Esophagus squamous epithelium (tissue), 5 donors: Measurements from ENCODE around the gene DLX5. TPM values are rescaled to one million over a fixed set of nuclear protein-coding genes. Genes with fewer than 3 reads are reported as not detected.

Experiments
- DNase-seq: peaks from one replicate; lab custom pipeline; 2025; lab: John Stamatoyannopoulos, UW
- H3K27ac ChIP-seq, 4 donors: fragments of 200-600 bp; sonication (generic); one replicate each; pipeline ENCODE4 v1.5.1; 2016 to 2019; ENCODE audit warnings: mild to moderate bottlenecking in 1 of 4
- H3K27me3 ChIP-seq, 4 donors: fragments of 200-600 bp; sonication (generic); 1 replicate in 3 of 4; 2 replicates in 1 of 4; pipeline versions ENCODE4 v1.5.1 to v1.6.0; 2017 to 2021; ENCODE audit warnings: antibody characterized with exemption in 1 of 4
- H3K36me3 ChIP-seq, 3 donors: fragments of 200-600 bp; sonication (generic); one replicate each; pipeline ENCODE4 v1.5.1; 2016 to 2019
- H3K4me1 ChIP-seq, 3 donors: fragments of 200-600 bp; sonication (generic); one replicate each; pipeline ENCODE4 v1.5.1; 2017 to 2019
- H3K4me3 ChIP-seq, 4 donors: fragments of 200-600 bp; sonication (generic); 1 replicate in 3 of 4; 2 replicates in 1 of 4; pipeline ENCODE4 v1.5.1; 2016 to 2019; ENCODE audit warnings: mild to moderate bottlenecking in 2 of 4, moderate library complexity in 1 of 4
- H3K9me3 ChIP-seq, 3 donors: fragments of 200-600 bp; sonication (generic); one replicate each; pipeline ENCODE4 v1.5.1; 2016 to 2019
- POLR2A ChIP-seq, 4 donors: fragments of 450-650 bp; IDR thresholded peaks; one replicate each; pipeline ENCODE4 v1.6.1; 2017; ENCODE audit warnings: antibody characterized with exemption in 4 of 4, mild to moderate bottlenecking in 4 of 4, moderate library complexity in 3 of 4
- WGBS, 2 donors: methylation state at CpG; one replicate each; pipeline ENCODE4 v1.1.5; 2018; 5-methylcytosine and 5-hydroxymethylcytosine counted together
- intact Hi-C: fragments of 100-400 bp; cut with DNase I; formaldehyde crosslinking; loops from one replicate; pipeline ENCODE4 v1.15.0; 2022
- total RNA-seq, 4 donors: library from RNA; depleted of rRNA; stranded (reverse); fragments of >200 nt; gene quantifications; one replicate each; pipeline ENCODE4 v1.1.0, GENCODE V29; 2016
- TF ChIP-seq, protein P1 (sequence below), 6 experiments: fragments of 450-650 bp in 4 of 6; fragments of 200-600 bp in 2 of 6; sonication (generic) in 2 of 6; IDR thresholded peaks; one replicate each; pipeline ENCODE4 v1.5.1; 2016 to 2019; ENCODE audit warnings: antibody characterized with exemption in 6 of 6, mild to moderate bottlenecking in 4 of 6, moderate library complexity in 4 of 6
- donor health status: DM: yes; HTN: yes; CAD: no.

Gene DLX5
- total RNA-seq, 4 donors from 2014 or later, result 1.3 to 1.8 (median 1.7) TPM; not detected in 1

DNA sequence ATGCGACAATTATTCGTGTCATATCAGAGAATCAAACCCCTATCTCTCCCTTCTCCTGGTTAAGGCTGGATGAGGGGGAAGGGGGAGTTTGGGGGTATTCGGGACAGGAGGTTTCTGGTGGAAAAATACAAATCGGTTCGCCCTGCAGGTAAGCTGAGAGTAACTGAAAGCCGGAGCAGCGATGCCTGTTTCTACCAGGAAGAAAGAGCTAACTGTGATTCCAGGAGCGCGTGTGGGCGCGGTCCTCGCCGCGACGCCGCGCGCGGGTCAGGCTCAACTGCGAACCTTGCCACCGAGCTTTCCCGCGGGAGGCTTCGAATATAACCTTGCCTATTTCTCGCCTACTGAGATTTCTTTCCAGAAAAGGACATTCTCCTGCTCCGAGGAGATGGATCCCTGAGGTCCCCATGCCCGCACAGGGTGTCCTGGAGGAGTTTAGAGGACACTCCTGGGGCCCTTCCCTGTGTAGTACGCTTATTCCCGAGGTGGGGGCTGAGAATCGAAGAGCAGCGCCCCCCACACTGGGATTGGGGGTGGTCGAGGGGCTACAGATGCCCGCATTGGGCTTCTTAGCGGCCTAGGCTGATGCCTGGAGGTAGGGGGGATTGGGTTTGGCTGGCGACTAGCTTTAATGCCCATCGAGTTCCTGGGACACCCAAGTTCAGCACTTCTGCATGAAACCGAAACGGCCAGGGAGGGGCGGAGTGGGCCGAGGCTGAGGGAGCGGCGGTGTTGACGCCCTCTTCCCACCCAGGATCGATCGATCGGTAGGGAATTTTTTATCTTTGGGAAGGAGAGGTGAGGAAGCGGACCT, 32.2 kb downstream of the DLX5 start:
- Histone ChIP-seq H3K4me1 (peaks cover 0 to 21% (median 0%) of the 10 kb centered on the region in 3 donors), H3K9me3 (peaks cover 0 to 5% (median 5%) of the 10 kb centered on the region in 3 donors), H3K27me3 (peaks cover 16 to 100% (median 43%) of the 10 kb centered on the region in 4 donors), H3K27ac (no peak overlapping the region), H3K36me3 (no peaks in the 10 kb centered on the region), H3K4me3 (peak overlapping the region in 1 of 4 donors; percentile 26)
- no peak for TF ChIP-seq POLR2A (IDR thresholded peaks at IDR 0.05)
- TF ChIP-seq, protein P1, sequence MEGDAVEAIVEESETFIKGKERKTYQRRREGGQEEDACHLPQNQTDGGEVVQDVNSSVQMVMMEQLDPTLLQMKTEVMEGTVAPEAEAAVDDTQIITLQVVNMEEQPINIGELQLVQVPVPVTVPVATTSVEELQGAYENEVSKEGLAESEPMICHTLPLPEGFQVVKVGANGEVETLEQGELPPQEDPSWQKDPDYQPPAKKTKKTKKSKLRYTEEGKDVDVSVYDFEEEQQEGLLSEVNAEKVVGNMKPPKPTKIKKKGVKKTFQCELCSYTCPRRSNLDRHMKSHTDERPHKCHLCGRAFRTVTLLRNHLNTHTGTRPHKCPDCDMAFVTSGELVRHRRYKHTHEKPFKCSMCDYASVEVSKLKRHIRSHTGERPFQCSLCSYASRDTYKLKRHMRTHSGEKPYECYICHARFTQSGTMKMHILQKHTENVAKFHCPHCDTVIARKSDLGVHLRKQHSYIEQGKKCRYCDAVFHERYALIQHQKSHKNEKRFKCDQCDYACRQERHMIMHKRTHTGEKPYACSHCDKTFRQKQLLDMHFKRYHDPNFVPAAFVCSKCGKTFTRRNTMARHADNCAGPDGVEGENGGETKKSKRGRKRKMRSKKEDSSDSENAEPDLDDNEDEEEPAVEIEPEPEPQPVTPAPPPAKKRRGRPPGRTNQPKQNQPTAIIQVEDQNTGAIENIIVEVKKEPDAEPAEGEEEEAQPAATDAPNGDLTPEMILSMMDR (IDR thresholded peaks at IDR 0.05), result no peak
- no peak for DNase-seq
- intact Hi-C loops, result no loop called here
- 27 to 31% methylated on average over 24 to 36 of the region's 47 CpGs for WGBS, 2 donors

DNA sequence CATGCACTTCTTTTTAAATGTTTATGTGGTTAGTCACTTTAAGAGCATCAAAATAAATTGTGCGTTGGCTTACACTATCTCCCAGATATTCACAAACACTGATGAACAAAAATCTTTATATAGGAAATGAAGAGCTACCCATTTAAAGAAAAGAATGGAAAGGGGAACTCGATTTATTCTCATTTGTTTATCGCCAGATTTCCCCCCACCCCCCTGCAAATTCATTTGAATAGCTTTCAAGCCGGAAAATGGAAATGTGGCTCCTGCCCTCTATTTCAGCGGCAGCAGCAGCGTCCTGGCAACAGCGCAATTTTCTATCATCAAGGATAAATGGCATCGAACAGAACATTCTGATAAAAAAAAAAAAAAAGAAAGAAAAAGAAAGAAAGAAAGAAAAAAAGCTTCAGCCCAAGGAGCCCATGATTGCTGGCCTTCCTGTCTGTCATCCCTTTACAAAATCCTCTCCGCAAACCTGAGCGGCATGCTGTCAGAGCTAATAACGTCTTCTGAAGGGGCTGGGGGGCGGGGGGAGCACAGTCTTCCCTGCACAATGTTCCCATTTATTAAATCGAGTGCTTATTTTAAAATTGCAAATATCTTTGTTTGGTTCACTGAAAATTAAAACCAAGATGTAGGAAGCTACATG, 33.0 kb downstream of the DLX5 start:
- H3K4me3 ChIP-seq, result no peak overlapping the region
- no peak for TF ChIP-seq POLR2A (IDR thresholded peaks at IDR 0.05)
- TF ChIP-seq, protein P1 (IDR thresholded peaks at IDR 0.05), result no peak
- DNase-seq, result no peak
- intact Hi-C loops, result no loop called here
- H3K36me3 ChIP-seq, result no peaks in the 10 kb centered on the region
- WGBS, 2 donors, result 21 to 25% methylated on average over 13 of the region's 13 CpGs
- peaks cover 0 to 5% (median 5%) of the 10 kb centered on the region in 3 donors for H3K9me3 ChIP-seq
- H3K27me3 ChIP-seq, result peaks cover 16 to 100% (median 37%) of the 10 kb centered on the region in 4 donors
- no peak overlapping the region for H3K27ac ChIP-seq
- H3K4me1 ChIP-seq, result peaks cover 0 to 16% (median 0%) of the 10 kb centered on the region in 3 donors

DNA sequence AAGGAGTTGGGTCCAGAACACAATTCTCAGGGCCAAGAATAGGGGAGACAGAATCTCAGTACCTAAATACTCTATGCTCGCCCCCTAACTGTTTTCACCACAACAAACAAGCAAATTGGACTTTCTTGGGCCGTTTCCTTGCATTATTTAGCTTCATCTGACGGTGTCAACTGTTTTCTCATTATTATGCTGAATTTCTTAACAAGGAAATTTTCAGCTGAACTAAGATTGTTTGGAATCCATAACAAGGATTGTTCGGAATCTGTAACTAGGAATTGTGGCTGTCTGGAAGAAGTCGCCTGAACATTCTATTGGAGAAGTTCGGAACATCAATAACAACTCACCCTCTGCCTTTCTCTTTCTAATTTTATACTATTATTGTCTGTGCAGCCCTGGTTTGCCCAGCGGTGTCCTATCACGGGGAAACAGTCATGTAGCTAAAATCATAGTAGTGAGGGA, 34.7 kb downstream of the DLX5 start:
- H3K27me3 ChIP-seq, result peaks cover 10 to 100% (median 27%) of the 10 kb centered on the region in 4 donors
- TF ChIP-seq, protein P1 (IDR thresholded peaks at IDR 0.05), result no peak
- no peak for TF ChIP-seq POLR2A (IDR thresholded peaks at IDR 0.05)
- peaks cover 0 to 14% (median 0%) of the 10 kb centered on the region in 3 donors for H3K4me1 ChIP-seq
- no peak overlapping the region for H3K27ac ChIP-seq
- DNase-seq, result no peak
- no peaks in the 10 kb centered on the region for H3K36me3 ChIP-seq
- WGBS, 2 donors, result 32 to 38% methylated on average over 8 of the region's 8 CpGs
- H3K4me3 ChIP-seq, result no peak overlapping the region
- intact Hi-C loops, result no loop called here
- peaks cover 0 to 5% (median 5%) of the 10 kb centered on the region in 3 donors for H3K9me3 ChIP-seq

DNA sequence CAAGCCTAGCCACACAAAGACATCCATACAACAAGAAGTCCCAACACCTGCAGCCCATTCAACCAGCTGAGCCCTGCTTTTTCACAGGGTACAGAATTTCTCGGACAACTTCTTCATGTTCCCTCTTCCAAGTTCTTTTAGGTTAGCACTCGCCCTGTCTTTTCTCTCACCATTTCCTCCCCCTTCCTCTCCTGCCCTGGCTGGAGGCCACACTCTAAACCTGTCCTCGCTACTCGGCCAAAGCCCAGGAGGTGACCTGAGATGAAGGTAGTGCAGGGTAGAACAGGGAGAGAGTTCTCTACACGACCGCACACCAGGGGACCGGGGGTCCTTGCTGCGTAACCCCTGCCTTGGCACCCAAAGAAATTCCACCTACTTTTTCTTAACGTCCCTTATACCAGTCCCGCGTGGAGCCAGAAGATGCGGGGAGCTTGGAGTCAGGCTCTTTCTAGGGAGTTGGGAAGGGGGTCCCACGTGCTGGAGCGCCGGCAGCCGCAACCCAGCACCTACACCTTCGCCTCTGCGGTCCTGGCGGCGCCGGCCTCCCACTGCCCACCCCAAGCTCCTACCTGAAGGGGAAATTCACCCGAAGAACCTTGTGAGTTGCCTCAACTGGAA, 35.3 kb downstream of the DLX5 start:
- TF ChIP-seq, protein P1 (IDR thresholded peaks at IDR 0.05), result no peak
- no peak for TF ChIP-seq POLR2A (IDR thresholded peaks at IDR 0.05)
- 14 to 37% methylated on average over 8 to 9 of the region's 22 CpGs for WGBS, 2 donors
- Histone ChIP-seq H3K9me3 (peaks cover 0 to 5% (median 5%) of the 10 kb centered on the region in 3 donors), H3K4me3 (no peak overlapping the region), H3K4me1 (peaks cover 0 to 14% (median 0%) of the 10 kb centered on the region in 3 donors), H3K36me3 (no peaks in the 10 kb centered on the region), H3K27me3 (peaks cover 10 to 100% (median 26%) of the 10 kb centered on the region in 4 donors), H3K27ac (no peak overlapping the region)
- DNase-seq, result no peak
- intact Hi-C loops, result no loop called here
